Coronary artery (tissue), 2 donors: ENCODE results near the gene ATP13A4.

Experiments used
- DNase-seq: peaks from one replicate; pipeline ENCODE4 v3.0.0-alpha.2; 2017; ENCODE audit warnings: low spot score
- H3K27ac ChIP-seq, 2 donors: fragments of 200-600 bp; sonication (generic); one replicate each; pipeline ENCODE4 v1.5.1; 2016 to 2019
- H3K4me3 ChIP-seq: fragments of 200-600 bp; sonication (generic); 2 replicates; pipeline ENCODE4 v1.5.1; 2016; ENCODE audit warnings: mild to moderate bottlenecking, moderate library complexity
- TF ChIP-seq, protein P1 (sequence below): fragments of 200-600 bp; sonication (generic); IDR thresholded peaks from one replicate; pipeline ENCODE4 v1.5.1; 2019; ENCODE audit warnings: antibody characterized with exemption

The ATP13A4 gene

DNA sequence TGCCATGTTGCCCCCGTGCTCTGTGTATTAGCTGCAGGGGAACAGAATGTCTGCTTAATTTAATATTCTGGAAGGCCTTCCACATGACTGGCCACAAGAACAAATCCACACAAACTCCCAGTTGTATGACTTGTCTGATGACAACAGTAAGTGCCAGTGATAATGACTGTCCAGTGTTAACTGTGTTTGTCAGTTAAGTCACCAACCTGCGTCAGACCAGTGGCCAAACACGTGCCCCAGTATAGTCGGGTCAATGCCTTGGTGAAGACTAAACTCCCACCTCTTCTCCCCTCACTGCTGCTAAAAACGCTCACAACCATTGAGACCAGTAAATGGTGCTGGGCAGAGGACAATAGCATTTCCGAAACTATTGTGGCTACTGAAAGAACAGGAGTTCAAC lies 166.3 kb downstream of the ATP13A4 start:
- no peak overlapping the region for H3K27ac ChIP-seq
- no peak overlapping the region for H3K4me3 ChIP-seq
- DNase-seq: no peak
- TF ChIP-seq, protein P1, sequence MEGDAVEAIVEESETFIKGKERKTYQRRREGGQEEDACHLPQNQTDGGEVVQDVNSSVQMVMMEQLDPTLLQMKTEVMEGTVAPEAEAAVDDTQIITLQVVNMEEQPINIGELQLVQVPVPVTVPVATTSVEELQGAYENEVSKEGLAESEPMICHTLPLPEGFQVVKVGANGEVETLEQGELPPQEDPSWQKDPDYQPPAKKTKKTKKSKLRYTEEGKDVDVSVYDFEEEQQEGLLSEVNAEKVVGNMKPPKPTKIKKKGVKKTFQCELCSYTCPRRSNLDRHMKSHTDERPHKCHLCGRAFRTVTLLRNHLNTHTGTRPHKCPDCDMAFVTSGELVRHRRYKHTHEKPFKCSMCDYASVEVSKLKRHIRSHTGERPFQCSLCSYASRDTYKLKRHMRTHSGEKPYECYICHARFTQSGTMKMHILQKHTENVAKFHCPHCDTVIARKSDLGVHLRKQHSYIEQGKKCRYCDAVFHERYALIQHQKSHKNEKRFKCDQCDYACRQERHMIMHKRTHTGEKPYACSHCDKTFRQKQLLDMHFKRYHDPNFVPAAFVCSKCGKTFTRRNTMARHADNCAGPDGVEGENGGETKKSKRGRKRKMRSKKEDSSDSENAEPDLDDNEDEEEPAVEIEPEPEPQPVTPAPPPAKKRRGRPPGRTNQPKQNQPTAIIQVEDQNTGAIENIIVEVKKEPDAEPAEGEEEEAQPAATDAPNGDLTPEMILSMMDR: no peak

DNA sequence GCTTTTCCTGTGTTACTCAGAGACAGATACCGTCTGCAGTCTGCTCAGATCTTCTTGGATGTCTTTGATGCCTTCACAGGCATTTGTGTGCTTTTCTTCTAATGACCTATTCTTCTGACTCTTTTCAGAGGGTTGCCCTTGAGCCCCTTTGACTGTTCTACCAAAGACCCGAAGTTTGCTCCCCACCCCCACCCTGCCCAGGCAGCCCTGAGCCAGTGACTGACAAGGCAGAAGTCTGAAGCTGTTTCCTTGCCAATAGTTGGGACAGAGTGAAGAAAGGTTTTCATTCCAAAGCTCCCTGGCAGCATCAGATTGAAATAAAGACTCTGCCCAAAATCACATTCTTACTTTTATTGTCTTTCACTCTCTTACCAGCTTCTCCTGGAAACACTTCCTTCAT lies 167.1 kb downstream of the ATP13A4 start:
- TF ChIP-seq, protein P1: no peak
- no peak overlapping the region for H3K27ac ChIP-seq
- no peak for DNase-seq
- H3K4me3 ChIP-seq: no peak overlapping the region

DNA sequence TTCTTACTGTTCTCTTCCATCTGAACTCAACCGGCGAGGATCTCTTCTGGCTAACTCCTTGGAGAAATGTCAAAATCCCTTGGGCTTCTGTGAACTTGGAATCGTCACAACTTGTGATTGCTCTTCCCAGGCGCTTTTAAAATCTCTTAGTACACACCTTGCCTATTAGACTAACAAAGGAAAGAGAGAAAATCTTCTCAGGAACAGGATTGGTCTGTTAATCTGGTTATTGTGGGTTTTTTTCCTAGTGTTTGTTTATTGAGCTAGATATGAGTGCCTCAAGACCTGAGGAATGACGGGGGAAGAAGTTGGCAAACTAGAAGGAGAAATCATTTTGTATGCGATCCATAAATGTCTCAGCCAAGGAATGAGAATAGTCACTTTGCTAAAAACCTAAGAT lies 176.0 kb downstream of the ATP13A4 start, which contains the start of gene ATP13A5:
Gene ATP13A5, minus strand, starts transcription at position 48 of the 400 bp plus-strand sequence. Its CDS starts 28 bp downstream, at position 20.
- Histone ChIP-seq H3K27ac (no peak within 1 kb of the TSS), H3K4me3 (no peak within 1 kb of the TSS)
- TF ChIP-seq, protein P1: no peak
- no peak for DNase-seq

DNA sequence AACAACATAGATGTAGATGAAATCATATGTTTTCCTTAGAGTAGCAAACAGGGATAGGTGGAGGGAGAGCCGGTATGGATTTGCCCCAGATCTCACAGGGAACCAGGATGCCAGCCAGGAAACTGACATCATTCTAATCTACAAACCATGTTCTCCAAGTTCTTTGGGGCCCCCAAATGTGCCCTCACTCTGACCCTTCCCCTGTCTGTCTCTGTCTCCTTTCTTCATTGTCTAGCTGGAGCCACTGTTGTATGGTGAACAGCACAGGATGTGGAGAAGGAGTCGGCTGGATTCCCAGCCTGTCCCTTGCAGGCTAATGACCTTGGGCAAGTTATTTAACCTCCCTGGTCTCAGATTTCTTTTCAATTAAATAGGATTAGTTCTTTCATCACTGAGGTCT lies 177.1 kb downstream of the ATP13A4 start:
- Histone ChIP-seq H3K4me3 (no peak overlapping the region), H3K27ac (no peak overlapping the region)
- no peak for DNase-seq
- TF ChIP-seq, protein P1: no peak

DNA sequence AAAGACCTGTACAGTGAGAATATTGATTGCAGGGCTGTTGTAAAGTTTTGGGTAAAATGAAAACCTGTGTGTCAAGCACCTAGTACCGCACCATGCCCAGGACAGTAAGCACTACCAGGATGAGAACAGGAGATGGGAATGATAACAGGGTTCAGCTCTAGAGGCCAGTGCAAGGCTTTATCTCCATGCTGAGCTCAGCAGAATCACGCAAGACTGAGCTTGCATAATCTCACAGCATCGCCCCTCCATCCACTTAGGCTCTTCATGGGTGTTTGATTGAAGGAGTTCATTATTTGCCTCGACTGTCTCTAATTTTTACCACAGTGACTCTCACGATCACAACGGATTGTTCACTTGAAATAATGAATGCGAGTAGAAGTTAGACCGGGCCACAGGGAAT lies 179.1 kb downstream of the ATP13A4 start:
- TF ChIP-seq, protein P1: no peak
- no peak overlapping the region for H3K4me3 ChIP-seq
- no peak overlapping the region for H3K27ac ChIP-seq
- DNase-seq: no peak

DNA sequence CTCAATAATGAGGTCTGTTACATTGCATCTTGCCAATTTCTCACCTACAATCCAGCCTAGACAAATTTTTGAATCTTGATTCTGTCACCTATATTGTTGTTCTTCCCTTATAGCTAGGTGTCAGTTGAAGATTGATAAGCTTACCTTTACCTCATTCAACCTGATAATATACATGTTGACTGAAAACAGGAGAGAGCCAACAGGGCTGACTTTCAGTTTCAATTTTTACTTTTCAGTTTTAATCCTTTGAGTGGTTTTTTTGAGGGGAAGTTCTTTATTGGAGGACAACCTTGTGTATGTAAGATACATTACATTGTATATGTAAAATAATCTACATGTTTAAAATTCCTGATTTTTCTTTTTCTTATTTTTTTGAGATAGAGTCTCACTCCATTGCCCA lies 181.9 kb downstream of the ATP13A4 start:
- Histone ChIP-seq H3K4me3 (no peak overlapping the region), H3K27ac (no peak overlapping the region)
- TF ChIP-seq, protein P1: no peak
- DNase-seq: no peak

DNA sequence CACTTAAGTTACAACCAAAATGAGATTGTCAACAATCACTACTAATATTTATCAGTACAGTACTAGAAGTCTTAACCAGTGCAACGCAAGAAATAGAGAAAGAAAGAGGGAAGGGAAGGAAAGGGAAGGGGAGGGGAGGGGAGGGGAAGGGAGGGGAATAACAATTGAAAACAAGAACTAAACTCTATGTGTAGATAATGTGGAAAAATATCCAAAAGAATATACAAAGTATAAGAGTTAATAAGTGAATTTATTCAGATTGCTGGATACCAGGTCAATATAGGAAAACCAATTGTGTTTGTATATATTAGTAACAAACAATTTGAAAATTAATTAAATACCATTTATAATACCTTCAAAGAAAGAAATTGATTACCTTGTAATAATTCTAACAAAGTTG lies 186.8 kb downstream of the ATP13A4 start:
- TF ChIP-seq, protein P1: no peak
- no peak for DNase-seq
- Histone ChIP-seq H3K27ac (no peak overlapping the region), H3K4me3 (no peak overlapping the region)
